Inflammatory macrophage treated with lipopolysaccharide for 1 hour (primary cell): ENCODE data around the gene KATNIP.
A peak's percentile ranks its signal among the peaks of the same experiment; 100 is the strongest.
"Not testable (repeated sequence)": the region's sequence is repeated elsewhere in the genome, so short reads cannot be mapped to it uniquely, and the experiment has no call there.

ENCODE experiments used
- DNase-seq, 2 donors: peaks; one replicate each; pipeline ENCODE4 v3.0.0-alpha.2; 2020 to 2022

KATNIP gene

DNA sequence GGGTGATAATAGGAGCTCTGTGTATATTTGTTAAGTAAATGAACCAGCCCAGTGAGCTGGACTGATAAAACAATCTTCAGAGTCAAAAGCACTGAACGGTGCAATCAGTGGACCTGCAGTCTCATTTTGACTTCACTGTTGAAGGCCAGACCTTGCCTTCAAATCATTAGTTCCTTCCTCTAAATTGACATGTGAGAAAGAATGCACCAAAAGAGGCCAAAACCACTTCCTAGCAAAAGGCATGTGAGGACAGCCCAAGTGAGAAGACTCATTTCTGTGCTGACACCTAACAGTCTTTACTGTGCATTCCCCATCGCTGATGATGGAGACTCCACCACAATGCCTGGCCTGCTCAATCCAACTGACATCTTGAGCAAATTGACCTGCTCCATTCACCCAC is 10.8 kb upstream of the KATNIP start:
- no peak for DNase-seq

DNA sequence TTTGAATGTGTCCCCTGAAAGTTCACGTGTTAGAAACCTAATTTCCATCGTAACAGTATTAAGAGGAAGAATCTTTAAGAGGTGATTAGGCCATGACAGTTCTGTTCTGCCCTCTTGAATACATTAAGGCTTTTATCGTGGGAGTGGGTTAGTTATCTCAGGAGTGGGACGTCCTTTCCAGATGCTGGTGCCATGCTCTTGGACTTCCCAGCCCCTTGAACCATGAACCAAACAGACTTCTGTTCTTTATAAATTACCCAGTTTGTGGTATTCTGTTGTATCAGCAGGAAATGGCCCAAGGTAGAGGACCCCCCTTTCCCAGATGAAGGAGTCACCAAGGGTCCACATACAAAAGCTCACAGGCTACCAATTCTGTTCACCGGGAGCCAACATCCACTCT is 10.3 kb upstream of the KATNIP start:
- no peak for DNase-seq

DNA sequence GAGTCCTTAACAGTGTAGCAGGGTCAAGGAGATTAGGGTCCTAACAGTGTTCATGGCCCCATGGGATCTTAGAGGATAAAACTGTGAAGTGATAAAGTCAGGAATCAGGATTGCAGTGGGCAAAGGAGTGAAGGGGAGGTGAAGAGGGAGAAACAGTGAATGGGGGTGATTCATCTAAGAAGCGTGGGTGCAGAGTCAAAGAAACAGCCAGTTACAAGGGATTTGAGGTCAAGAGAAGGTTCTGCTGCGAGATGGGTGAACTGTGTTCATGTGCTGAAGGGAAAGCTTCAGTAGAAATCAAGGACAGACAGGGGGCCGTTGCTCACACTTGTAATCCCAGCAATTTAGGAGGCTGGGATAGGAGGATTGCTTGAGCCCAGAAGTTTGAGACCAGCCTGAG is 6.1 kb upstream of the KATNIP start:
- DNase-seq = no peak

DNA sequence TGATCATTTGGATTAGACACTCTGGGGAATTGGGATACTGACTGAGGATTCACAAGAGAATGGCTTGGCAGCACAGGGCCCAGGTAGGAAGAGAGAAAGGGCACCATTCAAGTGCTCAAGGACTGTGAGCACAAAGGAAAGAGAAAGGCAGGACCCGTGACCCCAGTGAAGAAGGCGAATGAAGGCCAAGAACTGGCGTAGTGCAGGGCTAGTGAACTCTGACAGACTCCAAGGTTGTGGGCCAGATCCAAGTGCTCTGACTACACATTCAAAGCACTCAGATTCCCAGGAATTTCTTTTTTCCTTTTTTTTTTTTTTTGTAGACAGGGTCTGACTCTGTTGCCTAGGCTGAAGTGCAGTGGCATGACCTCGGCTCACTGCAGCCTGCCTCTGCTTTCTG is 5.3 kb upstream of the KATNIP start:
- DNase-seq = no peak

DNA sequence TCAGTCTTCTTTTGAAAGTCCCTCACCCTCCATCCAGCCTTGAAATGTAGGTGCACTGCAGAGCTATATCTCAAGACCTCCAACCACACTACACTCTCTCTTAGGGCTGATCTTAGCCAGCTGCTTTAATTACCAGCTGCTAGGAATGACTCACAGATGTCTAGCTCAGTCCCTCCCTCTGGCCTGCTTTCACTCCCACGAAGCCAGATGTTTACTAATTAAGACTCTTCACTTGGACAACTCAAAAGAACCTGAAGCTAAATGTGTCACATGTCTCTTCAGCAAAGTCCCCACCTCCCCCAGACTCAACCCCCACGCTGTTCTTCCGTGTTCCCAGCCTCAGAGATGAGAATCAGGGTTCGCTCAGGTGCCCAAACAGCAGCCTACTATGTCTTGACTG is 2.8 kb upstream of the KATNIP start:
- peak in 1 of 2 donors; percentile 6 for DNase-seq

DNA sequence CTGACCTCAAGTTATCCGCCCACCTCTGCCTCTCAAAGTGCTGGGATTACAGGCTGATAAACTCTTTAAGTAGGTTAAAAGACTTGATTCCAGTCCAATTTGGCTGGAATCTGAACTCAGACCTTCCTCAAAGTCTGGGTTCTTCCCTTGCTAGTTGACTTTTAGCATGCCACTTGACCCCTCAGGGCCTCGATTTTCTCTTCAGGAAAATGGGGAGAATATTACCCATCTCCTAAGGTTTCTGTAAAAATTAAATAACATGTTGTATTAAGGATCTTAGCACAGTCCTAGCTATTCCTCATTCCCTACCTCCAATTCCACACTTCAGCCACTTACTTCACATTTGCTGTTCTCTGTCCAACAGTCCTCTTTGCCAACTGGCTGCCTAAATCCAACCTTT is 2.1 kb upstream of the KATNIP start:
- DNase-seq = no peak

DNA sequence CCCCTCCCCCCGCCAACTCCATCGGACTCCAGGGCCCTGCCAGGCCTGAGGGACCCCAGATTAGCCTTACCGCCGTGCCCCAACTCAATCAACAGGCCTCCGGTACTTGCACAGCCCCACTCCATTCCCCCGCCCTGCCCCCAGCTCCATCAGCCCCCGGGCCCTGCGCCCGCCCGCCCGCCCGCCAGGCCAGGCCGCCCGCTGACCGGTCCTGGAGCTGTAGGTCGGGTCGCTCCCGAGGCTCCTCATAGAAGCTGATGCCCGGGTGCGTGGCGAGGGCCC is 539 bp upstream of the KATNIP start:
- DNase-seq = no peak

DNA sequence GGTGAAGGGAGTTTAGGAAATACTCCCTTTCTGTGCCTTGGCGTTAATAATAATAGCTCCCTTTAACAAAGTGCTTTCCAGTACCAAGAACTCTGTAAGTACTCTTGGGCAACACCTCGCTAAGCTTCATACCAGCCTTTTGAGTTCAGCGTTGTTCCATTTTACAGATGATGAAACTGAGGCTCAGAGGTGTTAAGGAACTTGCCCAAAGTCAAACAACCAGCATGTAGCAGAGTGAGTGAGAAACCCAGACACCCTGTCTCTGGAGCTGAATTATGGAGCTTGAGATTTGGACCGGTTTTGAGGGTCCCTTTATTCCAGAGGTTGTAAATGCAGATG is 607 bp downstream of the KATNIP start:
- DNase-seq = no peak

DNA sequence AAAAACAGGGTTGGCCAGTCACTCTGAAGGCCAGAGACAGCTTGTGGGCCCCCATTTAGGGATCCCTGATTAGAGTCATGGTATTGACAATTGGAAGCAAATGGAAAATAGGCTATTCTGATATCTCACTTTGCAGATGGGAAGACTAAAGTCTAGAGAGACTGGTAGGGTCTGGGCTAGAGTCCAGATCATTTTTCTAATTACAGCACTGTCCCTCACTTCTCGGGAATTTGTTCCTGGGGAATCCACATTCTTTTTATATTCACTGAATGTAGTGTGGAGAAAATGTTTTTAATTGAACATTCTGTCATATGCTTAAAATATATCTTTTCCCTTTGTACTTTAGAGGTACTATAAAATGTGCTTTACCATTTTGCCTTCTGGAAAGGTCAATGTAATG is 1.1 kb downstream of the KATNIP start:
- DNase-seq = no peak

DNA sequence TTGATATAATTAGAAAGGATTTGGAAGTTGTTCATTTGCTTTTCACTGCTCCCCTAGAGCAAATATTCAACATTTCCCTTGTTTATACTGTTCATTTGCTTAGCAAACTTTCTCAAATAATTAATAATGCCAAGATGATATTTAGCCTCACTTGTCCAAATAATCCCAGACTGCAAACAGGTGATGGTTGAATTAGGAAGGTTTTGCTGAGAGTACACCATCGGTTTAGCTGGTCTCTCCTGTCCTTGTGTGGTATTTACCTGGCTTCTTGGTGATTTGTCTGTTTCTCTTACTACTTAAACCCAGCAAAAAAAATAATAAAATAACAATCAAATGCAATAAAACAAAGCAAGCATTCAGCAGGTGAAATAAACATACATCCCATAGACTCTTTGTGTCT is 6.5 kb downstream of the KATNIP start:
- no peak for DNase-seq

DNA sequence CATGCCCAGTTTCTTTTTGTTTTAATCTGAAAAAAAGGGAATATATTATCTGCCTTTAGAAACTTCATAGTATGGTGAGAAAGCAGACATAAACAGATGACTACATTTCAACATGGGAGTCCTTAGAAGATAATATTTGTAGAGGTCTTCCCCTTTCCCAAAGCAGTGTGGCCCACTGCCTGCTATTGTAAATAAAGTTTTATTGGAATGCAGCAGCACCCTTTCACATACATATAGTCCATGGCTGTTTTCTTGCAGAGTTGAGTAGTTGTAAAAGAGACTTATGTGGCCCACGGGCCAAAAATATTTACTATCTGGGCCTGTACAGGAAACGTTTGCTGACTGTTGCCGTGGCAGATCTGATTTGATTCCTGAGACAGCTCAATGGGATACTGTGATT is 8.5 kb downstream of the KATNIP start:
- no peak for DNase-seq

DNA sequence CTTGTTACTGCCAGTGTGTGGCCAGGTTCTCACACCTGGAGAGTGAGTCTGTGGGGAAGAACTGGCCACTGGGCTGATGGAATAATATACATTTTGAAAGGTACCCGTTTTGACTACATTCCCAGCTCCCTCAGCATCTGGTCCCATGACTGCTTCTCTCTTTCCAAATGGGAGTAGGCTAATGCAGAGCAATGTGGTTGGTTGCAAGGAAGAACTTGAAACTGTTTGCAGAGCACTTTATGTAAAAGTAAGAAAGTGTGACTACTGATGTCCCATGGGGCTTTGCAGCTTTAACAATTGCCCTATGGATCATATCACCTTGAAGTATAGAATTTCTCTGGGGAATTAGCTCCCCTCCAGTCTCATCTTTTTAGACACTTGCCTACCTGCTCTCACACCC is 9.0 kb downstream of the KATNIP start:
- DNase-seq = no peak

DNA sequence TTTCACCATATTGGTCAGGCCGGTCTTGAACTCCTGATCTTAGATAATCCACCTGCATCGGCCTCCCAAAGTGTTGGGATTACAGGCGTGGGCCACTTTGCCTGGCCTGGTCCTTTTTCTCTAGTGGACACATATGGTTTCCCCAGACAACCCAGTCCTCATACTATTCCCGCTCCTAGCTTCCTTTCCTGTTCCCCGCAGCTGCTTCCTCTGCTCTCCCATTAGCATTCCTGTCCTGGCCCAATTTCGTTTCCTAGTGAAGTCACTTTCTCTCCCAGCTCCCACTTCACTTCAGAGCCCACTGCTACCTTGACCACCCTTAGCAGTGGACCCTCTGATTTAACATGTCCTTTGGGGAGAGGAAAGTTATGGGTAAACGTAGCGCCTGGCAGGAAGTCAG is 11.3 kb downstream of the KATNIP start:
- DNase-seq = no peak

DNA sequence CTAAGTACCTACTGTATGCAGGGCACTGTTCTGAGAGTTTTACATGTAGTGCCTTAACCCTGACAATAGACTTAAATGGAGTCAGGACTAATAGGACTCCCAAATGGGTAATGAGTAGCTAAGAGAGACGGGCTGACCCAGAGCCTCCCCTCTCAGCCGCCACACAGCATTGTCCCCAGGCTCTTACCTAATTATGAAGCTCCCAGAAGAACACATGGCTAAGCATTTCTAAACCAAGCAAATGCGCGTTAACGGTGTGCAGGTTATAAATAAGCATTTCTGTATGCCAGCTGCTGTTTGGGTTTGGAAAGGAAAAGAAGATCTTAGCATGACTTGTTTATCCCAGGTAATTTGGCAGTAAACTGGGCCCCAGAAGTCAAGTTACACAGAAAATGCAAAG is 14.3 kb downstream of the KATNIP start:
- DNase-seq = no peak

DNA sequence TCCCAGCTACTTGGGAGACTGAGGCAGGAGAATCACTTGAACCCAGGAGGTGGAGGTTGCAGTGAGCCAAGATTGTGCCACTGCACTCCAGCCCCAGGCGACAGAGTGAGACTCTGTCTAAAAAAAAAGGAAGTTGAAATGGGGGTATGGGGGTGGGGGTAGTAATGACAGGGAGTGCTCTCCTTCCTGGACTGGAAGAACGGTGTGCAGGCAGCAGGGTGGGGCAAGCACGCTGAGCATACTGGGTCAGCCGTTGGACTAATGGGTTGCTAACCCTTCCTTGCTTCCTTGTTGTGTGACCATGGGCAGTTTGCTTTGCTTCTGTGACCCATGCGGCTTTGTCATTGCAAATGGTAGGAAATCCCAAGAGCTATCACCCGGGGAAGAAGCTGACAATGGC is 16.5 kb downstream of the KATNIP start:
- peak; percentile 28 to 49 for DNase-seq

DNA sequence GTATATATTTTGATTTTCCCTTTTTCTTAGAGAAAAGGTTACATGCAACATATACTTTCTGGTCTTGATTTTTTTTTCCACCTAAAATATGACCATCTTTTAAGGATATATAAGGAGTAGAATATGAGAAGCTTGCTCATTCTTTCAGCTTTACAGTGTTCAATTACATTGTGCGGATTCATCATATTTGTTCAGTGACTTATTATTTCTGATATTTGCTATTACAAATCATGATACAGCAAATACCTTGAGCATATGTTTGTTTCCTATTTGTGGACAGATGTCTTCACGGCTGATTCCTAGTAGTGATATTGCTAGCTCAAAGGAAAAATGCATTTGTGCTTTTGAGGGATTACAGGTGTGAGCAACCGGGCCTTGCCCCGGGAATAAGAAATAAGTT is 18.1 kb downstream of the KATNIP start:
- no peak for DNase-seq

DNA sequence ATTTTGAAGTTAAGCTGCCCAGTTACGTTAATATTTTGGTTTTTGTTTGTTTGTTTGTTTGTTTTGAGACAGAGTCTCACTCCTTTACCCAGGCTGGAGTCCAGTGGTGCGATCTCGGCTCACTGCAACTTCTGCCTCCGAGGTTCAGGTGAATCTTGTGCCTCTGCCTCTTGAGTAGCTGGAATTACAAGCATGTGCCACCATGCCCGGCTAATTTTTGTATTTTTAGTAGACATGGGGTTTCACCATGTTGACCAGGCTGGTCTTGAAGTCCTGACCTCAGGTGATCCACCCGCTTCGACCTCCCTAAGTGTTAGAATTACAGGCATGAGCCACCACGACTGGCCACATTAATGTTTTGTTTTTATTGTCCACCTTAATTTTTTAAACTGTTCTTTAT is 21.0 kb downstream of the KATNIP start:
- DNase-seq = not testable (repeated sequence)

DNA sequence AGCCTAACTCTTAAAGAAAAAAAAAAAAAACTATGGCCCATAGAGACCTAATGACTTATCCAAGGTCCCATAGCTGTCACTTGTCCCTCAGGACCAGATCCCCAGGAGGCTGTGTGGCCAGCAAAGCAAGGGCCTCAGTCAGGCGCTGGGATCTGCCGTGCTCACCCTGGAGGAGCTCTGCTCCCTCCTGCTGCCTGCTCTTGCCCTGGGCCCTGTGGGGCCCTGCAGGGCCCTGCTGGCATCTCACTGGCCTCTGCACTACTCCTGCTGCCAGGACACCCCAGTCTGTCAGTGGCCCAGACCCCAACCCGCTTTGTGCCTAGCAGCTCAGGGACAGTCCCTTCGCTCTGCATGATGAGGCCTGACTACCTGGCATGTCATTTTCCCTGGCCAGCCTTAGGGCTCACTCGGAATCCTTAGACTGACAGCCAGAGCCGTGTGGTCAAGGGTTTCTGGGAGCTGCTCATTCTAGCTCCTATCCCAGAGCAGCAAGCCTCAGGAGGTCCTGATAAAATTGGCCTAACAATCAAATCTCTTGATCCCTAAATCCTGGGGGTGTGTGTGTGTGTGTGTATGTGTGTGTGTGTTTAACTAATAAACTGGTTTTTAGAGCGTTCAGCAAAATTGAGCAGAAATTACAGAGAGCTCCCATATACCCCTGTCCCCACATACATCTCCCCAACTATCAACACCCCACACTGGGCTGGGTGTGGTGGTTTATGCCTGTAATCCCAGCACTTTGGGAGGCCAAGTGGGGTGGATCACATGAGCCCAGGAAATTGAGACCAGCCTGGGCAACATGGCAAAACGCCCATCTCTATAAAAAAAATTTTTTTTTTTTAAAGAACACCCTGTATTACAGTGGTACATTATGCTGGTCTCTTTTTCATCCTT is 21.7 kb downstream of the KATNIP start:
- no peak for DNase-seq

DNA sequence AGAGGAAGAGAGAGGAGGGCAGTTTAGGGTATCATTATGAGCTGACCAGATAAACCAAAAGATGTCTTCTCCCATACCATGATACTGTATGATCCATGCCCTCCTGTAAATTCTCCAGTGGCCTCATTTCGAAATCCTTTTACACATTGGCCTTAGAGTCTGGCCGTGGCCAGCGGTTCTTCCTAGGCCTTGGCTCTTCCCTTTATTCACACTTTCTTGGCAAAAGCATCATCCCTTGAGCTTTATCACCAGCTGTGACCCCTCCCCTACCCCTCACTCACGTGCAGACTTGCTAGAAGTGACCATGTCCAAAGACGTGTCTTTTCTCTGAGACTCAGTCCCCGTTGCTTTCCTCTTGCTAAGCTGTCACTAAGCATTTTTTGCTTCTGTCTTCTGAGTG is 22.8 kb downstream of the KATNIP start:
- no peak for DNase-seq

DNA sequence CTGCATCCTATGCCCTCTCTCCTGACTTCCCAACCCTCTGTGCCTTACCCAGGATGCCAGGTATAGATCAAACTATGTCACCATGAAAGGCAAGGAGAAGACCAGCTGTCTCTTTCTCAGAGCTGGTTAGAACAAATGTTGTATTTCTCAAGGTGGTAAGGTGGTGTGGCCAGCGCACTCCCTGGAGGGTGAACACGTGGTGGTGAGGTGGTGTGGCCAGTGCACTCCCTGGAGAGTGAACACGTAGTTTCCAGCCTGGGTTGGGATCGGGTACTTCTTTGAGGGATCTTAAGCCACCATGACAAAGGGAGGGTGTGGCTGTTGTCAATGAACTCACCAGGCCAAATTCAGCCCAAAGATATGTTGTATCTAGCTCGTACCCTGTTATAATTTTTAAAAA is 26.8 kb downstream of the KATNIP start:
- no peak for DNase-seq

DNA sequence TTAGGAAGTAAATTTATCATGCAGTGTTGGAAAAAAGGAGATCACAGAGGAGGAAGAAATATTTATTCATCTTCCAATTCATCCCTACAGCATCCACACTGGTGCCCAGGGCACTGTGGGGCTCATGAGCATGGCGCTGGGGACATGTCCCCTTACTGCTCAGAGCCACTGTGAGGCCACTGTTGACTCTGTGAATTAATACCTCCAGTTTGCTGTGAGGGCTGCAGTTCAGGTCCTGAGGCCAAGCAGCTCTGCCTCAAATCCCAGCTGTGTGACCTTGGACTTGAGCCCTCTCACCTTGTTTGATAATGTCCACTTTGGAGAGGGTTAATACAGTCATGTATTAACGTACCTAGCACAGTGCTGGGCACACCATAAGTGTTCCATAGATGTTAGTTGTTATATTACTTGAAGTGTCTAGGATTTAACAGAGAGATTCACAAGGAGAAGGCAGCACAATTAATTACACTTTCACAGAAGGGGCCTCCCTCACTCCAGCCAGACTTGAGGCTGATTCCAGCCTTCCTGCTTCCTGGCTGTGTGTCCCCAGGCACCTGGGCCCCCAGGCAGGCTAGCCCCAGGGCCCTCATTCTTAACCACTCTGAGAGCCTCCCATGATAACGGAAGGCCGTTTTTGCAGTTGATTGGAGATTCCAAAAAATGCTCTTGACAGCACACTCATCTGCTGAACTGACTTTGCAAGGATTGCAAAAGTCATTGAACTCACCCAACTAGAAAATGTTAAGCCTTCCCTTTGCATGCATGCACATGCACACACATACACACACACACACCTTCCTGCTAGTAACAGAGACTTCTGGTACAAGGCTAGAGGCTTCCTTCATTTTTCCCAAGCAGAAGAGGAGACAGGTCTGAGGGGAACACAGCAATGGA is 29.4 kb downstream of the KATNIP start:
- no peak for DNase-seq

DNA sequence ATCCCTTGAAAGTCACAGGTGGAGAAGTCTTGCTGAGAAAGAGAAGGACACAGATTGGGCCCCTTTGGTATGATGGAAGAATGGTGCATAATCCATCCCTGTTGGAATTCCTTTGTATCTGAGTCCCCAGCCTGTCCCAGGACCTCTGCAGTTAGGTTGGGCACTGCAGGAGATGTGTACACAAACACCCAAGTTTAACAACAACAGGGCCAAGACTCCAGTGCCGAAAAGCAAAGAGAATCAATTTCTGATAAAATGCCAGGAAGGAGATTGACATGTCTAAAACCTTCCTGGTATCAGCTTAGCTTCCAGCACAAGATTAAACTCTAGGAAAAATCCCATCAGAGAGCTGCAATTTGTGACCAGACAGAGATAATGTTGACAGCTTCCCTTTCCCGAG is 32.9 kb downstream of the KATNIP start:
- DNase-seq = no peak

DNA sequence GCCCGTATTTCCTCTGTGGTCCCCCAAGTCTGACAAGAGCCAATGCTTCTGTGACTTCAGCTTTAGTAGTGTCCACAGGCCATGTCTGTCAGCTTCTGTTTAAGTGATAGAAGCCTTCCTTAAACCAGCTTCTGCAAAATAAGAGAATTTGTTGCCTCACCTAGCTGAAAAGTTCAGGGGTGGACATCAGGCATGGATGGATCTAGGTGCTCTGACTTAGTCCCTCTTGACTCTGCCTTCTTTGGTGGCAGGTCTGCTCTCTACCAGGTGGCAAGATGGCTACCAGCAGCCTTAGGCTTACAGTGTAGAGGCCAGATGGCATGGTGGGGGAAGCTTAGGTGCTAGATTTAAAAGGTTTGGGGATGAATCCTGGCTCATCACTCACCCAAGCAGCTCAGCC is 33.7 kb downstream of the KATNIP start:
- DNase-seq = no peak

DNA sequence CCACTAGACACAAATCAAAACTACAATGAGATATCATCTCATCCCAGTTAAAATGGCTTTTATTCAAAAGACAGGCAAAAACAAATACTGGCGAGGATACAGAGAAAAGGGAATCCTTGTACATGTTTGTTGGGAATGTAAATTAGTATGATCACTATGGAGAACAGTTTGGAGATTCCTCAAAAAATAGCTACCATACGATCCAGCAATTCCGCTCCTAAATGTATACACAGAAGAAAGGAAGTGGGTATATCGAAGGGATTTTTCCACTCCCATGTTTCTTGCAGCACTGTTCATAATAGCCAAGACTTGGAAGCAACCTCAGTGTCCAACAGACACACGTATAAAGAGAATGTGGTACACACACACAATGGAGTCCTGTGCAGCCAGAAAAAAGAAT is 35.3 kb downstream of the KATNIP start:
- DNase-seq = no peak

DNA sequence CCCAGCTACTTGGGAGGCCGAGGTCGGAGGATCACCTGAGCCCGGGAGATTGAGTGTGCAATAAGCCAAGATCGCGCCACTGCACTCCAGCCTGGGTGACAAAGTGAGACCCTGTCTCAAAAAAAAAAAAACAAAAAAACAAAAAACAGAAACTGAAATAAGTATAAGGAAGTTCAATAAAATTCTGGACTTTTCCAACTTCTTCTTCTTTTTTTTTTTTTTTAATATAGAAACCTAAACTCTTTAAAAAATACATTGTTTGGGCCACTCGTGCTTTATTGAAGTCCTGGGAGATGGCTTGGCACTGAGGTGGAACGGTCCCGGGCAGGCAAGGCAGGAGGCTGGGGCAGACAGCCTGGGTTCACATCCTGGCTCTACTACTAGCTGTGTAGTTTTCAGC is 36.8 kb downstream of the KATNIP start:
- DNase-seq = peak; percentile 25 to 28
